Hepatic stellate cell (primary cell): Measurements from ENCODE around the gene HRH1.
"Not testable (repeated sequence)": the region's sequence is repeated elsewhere in the genome, so short reads cannot be mapped to it uniquely, and the experiment has no call there.

Source experiments
- DNase-seq: peaks from one replicate; pipeline ENCODE4 v3.0.0; 2011; ENCODE audit warnings: low spot score

The HRH1 gene

DNA sequence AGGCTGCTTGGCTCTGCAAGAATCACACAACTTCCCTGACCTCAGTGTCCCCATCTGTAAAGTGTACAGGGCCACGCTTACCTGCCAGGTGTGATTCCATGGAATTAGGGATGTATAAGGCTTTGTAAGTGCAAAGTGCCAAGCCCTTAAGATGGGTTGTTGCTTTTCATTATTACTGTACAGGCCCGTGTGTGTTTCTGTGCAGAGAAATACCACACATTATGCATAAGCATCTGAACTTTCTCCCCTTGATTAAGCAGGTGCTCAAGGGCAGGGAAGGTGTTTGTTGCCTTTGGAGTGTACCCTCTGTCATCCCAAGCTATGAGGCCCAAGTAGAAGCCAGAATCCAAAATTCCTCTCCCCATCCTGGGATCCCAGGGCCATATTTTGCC, 13.6 kb upstream of the HRH1 start:
- no peak for DNase-seq

- no peak for DNase-seq
Observed at GRCh38 chr3:11143476-11143875, 10.8 kb upstream of the HRH1 start.

GRCh38 chr3:11144996-11145395, 9.3 kb upstream of the HRH1 start:
- DNase-seq: no peak

DNA sequence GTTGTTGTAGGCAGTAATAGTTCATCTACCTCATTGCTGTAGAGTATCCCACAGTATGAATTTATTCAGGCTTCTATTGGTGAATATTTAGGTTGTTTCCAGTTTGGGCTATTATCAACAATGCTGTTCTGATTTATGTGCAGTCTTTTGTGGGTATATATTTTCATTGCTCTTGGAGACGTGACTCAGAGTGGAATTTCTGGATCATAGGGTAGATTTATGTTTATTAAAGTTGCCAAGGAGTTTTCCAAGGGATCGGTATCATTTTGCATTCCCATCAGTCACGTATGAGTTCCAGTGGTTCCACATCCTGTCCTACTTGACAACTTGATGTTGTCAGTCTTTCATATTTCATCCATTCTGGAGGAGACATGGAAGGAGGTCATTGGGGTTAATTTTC, 8.4 kb upstream of the HRH1 start:
- peak; percentile 65 for DNase-seq

DNA sequence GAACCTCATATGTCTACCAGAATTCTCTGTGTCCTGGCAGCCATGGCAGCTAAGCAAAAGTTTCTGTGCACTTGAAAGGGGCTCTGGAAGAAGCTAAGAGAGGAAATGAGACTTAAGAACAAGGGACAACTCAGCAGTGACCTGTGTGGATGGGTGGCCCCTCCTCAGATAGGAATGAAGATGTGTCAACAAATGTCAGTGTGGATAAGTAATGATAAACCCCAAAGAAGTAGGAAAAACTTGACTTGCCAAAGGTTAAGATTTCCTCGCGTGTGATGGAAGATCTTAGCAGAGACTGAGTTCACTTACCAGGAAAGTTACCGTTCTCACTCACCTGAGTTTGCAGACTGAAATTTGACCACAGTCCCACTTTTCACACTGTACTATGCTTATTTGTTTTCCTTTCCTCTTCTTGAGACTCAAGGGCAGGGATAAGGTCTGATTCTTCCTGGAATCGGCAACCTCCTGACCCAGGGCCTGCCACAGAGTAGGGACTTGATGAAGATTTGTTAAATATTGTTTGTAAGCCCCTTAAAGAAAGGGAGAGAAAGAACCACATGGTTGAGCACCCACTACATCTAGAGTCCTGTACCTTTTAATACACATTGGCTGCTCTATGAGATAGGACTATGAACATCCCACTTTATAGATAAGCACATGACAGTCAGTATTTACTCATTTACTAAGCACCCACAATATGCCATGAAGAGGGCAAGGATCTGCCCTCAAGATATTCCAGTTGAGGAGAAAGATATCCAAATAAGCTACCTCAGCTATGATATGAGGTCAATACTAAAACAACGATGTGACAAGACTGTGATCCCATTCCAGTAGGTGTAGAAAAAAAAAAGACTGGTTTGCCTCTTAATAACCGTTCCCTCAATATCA, 7.3 kb upstream of the HRH1 start:
- DNase-seq: no peak

- DNase-seq: no peak
Observed at GRCh38 chr3:11150256-11150655, 4.0 kb upstream of the HRH1 start.

DNA sequence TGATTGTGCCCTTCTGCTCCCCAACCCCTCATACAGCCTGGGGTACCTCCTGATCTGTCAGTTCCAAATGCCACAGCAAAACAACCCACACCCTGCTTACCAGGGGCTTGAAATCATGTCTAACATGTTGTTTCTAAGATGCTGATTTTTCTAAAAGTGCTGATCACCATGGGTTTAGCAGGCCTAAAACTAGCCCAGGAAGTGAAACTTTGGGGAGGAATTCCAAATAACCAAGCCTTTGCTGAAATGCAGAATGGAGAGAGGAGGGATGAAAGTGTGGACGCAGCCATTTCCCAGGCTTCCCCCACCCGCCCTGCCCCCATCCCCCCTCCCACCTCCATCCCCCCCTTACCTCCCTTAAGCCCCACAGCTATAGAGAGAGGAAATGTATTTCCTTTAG, 2.0 kb upstream of the HRH1 start:
- no peak for DNase-seq

- DNase-seq: no peak
Observed at GRCh38 chr3:11154953-11155325, 646 bp downstream of the HRH1 start.

GRCh38 chr3:11155341-11156025, 1.2 kb downstream of the HRH1 start:
- peak; percentile 85 for DNase-seq

GRCh38 chr3:11156026-11156410, 1.7 kb downstream of the HRH1 start:
- DNase-seq: no peak

GRCh38 chr3:11157421-11157820, 3.1 kb downstream of the HRH1 start:
- DNase-seq: no peak

DNA sequence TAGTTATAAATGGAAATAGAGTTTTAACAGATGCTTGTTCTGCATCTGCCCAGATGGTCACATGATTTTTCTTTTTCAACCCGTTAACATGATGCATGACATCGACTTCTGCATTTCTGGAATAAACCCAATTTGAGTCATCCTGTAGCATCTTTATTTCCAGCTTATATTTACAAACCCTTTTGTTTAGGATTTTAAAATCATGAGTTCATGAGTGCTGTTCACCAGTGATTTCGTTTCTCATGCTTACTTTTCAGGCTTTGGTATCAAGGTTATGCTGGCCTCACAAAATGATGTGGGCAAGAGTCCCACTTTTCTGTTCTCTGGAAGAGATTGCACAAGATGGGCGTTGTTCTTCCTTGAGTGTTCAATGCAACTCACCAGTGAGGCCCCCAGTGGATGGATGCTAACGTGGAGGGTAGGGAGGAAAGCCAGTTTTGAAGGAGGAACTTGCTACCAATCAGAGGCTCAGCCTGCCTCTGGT, 5.2 kb downstream of the HRH1 start:
- DNase-seq: peak; percentile 63

DNA sequence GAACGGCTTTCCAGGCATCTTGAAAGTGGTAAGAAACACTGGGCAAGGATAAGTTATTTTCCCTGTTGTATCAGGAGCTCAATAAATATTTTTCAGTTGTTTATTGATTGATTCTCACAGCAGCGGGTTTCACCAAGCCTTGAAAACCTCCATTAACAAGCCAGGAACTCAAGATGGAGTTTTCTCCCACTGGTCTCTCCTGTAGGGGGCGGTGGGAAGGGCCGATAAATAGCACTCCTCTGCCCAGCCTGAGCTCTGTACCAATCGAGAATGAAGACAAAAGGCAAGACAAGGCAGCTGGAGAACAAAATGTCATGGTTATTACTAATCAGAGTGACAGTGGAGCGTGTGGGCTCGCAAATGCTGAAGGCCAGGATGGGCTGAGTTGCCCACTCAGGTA, 7.4 kb downstream of the HRH1 start:
- no peak for DNase-seq

DNA sequence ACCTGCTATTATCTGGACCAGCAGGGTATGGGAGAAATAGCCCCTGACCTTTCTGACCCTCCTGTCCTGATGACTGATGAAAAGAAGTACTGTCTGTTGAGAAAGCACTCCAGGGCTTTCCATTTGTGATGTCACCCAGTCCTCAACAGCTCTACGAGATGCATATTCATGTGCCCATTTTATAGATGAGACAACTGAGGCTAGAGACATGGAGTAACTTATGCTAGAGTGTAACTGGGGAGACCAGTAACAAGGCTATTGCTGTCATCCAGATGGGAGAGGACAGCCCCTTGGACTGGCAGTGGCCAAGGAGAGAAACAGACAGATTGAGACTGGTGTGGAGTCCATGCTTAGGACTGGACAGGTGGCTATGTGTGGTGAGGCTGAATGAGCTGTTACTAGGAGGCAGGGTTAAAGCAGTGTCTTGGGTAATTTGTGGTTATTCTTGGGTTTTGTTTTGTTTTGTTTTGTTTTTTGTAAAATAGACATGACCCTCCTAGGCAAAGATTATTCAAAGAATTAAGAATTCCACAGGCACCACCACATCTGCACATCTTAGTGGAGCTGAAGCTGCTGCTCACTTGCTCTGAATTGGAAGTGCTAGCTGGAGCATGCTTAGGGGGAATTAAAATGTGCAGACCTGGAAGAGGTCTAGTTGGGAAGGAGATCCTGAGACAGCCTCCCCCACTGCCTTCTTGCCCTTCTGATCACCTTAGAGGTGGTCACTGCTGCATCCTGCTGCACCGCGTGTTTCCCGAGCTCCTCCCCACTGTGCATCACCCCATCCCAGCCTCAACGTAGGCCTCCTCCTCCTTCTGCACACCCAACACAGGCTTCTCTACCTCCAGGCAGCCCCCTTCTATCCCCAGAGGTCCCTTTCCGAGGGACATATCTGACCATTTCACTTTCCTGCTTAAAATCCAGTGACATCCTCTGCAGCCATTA, 8.4 kb downstream of the HRH1 start:
- DNase-seq: no peak

GRCh38 chr3:11164607-11165006, 10.3 kb downstream of the HRH1 start:
- no peak for DNase-seq

GRCh38 chr3:11165476-11165875, 11.2 kb downstream of the HRH1 start:
- no peak for DNase-seq

- DNase-seq: not testable (repeated sequence)
Observed at GRCh38 chr3:11166807-11167400, 12.6 kb downstream of the HRH1 start.

- DNase-seq: no peak
Observed at GRCh38 chr3:11167590-11167989, 13.3 kb downstream of the HRH1 start.

GRCh38 chr3:11168406-11168805, 14.1 kb downstream of the HRH1 start:
- DNase-seq: no peak

DNA sequence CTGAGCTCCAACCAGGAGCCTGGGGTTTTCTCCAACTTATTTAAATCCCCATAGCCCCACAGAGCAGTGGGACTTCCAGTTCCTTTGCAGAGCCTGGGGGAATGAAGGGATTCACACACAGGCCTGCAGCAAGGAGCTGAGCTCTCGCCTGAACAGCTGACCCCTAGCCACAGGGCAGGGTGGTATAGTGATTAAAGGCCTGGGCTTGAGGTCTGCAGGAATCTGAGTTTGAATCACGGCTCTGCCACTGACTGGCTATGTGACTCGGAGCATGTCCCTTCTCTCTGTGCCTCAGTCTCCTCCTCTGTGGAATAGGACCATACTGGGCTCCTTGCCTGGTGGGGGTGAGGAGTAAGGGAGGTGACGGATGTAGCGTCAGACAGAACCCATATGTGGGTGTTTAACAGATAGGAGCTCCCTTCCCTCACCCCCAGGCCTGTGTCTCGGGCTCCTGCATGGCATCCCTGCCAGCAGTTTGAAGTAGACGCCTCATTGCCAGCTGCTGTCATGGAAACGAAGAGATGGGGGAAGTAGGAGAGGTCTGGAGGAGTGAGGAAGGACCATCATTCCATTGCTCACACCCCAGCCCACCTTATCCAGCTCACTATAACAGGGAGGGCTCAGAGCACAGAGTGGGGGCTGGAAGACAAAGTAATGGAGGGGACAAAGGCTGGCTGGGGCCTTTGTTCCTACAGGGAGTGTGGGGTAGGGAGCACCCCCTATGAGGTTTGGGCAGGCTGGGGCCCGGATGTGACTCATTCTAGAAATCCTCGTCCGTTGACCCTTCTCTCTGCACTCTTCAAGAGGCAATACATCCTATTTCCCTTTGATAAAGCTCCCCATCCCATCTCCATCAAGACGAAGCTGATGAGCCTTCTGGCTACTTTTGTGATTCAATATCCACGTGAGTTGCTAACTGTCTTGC, 14.8 kb downstream of the HRH1 start:
- DNase-seq: peak; percentile 32
